Neural progenitor cell (in vitro differentiated cells): ENCODE measurements around the gene TRPM3. TPM values are rescaled to one million over a fixed set of nuclear protein-coding genes. Genes with fewer than 3 reads are reported as not detected.

ENCODE experiments used
- DNase-seq: peaks from one replicate; pipeline ENCODE4 v3.0.0-alpha.2; 2016; ENCODE audit warnings: low spot score
- H2AFZ ChIP-seq: fragments of 200-600 bp; sonication (generic); replicated peaks from 2 replicates; pipeline ENCODE4 v1.6.1; 2016; ENCODE audit warnings: antibody characterized with exemption
- H3F3A ChIP-seq: fragments of 200-600 bp; sonication (generic); 2 replicates; pipeline ENCODE4 v1.6.1; 2016; ENCODE audit warnings: antibody characterized with exemption, low read depth
- H3K27ac ChIP-seq: fragments of 200-600 bp; sonication (generic); 2 replicates; pipeline ENCODE4 v1.5.1; 2016; ENCODE audit warnings: mild to moderate bottlenecking
- H3K27me3 ChIP-seq: fragments of 200-600 bp; sonication (generic); 2 replicates; pipeline ENCODE4 v1.6.1; 2016; ENCODE audit warnings: mild to moderate bottlenecking, moderate library complexity
- H3K36me3 ChIP-seq: fragments of 200-600 bp; sonication (generic); 2 replicates; pipeline ENCODE4 v1.5.1; 2016
- H3K4me1 ChIP-seq: fragments of 200-600 bp; sonication (generic); 2 replicates; pipeline ENCODE4 v1.6.1; 2016; ENCODE audit warnings: mixed run types
- H3K4me2 ChIP-seq: fragments of 200-600 bp; sonication (generic); 2 replicates; pipeline ENCODE4 v1.6.1; 2016
- H3K4me3 ChIP-seq: fragments of 200-600 bp; sonication (generic); 2 replicates; pipeline ENCODE4 v1.5.1; 2016
- H3K79me2 ChIP-seq: fragments of 200-600 bp; sonication (generic); 2 replicates; pipeline ENCODE4 v1.6.1; 2016; ENCODE audit warnings: low read depth
- H3K9ac ChIP-seq: fragments of 200-600 bp; sonication (generic); 2 replicates; pipeline ENCODE4 v1.6.1; 2016
- H3K9me3 ChIP-seq: fragments of 200-600 bp; sonication (generic); 2 replicates; pipeline ENCODE4 v1.5.1; 2016; ENCODE audit warnings: low read depth
- H4K20me1 ChIP-seq: fragments of 200-600 bp; sonication (generic); 2 replicates; pipeline ENCODE4 v1.6.1; 2016; ENCODE audit warnings: low read depth
- H3K27ac Mint-ChIP-seq: 3 replicates; pipeline ENCODE4 v1.8.0; 2021; ENCODE audit warnings: mixed read lengths
- H3K27me3 Mint-ChIP-seq: 2 replicates; pipeline ENCODE4 v1.8.0; 2022; ENCODE audit warnings: low read depth, mild to moderate bottlenecking, inconsistent platforms, moderate library complexity, mixed read lengths; ENCODE audit not compliant: insufficient read depth
- H3K36me3 Mint-ChIP-seq: 3 replicates; pipeline ENCODE4 v1.8.0; 2021; ENCODE audit warnings: mixed read lengths
- H3K4me1 Mint-ChIP-seq: 3 replicates; pipeline ENCODE4 v1.8.0; 2021; ENCODE audit warnings: mixed read lengths
- H3K4me3 Mint-ChIP-seq: 3 replicates; pipeline ENCODE4 v1.8.0; 2021; ENCODE audit warnings: mild to moderate bottlenecking, moderate library complexity, mixed read lengths
- H3K9me3 Mint-ChIP-seq: 3 replicates; pipeline ENCODE4 v1.8.0; 2020; ENCODE audit warnings: mixed read lengths
- EZH2 ChIP-seq: fragments of 200-600 bp; sonication (generic); IDR thresholded peaks from 2 replicates; pipeline ENCODE4 v1.6.1; 2017; ENCODE audit warnings: antibody characterized with exemption, mild to moderate bottlenecking, moderate library complexity
- EZH2phosphoT487 ChIP-seq: fragments of 200-600 bp; sonication (generic); IDR thresholded peaks from 2 replicates; pipeline ENCODE4 v1.6.1; 2017; ENCODE audit warnings: antibody characterized with exemption
- total RNA-seq: library from RNA; depleted of rRNA; stranded (reverse); fragments of >200 nt; gene quantifications from 2 replicates; pipeline ENCODE4 v1.2.3, GENCODE V29; 2015; ENCODE audit warnings: low replicate concordance
- TF ChIP-seq, protein P1 (sequence below): fragments of 200-600 bp; sonication (generic); IDR thresholded peaks from 2 replicates; pipeline ENCODE4 v1.5.1; 2017; ENCODE audit warnings: antibody characterized with exemption, mild to moderate bottlenecking

The TRPM3 gene
- total RNA-seq, 1 donor from 2014 or later, result 37.2 TPM

DNA sequence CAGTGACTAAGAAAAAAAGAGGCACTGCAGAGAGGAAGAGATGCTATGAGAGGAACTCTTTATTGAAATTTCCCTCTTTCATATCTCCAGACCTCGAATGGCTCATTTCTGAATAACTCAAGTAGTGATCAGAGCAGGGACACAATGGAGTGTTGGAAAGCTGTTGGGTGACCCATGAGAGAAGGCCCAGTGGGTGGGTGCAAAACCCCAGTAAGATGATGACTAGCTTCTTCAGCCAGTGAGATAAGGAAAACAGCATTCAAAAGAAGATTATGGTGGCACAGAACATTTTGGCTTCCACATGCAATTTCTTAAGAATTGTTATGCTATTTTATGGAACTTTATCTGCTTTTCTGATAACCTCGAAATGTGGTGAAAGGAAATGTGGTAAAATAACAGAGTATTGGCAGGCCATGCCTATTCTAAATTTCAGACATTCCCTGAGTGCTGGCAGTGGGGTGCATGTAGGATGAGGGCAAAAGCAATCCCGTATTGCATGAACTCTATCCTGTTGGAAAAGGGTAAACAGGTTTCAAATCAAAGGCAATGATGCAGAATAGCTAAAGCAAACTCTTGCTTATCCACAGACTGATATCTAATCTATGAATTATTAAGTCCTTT, 579.0 kb downstream of the TRPM3 start:
- Mint-ChIP-seq H3K9me3 (no peaks in the 10 kb centered on the region), H3K27ac (no peak overlapping the region), H3K4me1 (peaks cover 8% of the 10 kb centered on the region), H3K27me3 (no peaks in the 10 kb centered on the region), H3K36me3 (peaks cover 2% of the 10 kb centered on the region), H3K4me3 (no peak overlapping the region)
- no peak overlapping the region for H3K9ac ChIP-seq
- no peak overlapping the region for H3K4me2 ChIP-seq
- H3K36me3 ChIP-seq, result no peaks in the 10 kb centered on the region
- no peaks in the 10 kb centered on the region for H3K9me3 ChIP-seq
- H3K4me3 ChIP-seq, result no peak overlapping the region
- H4K20me1 ChIP-seq, result no peaks in the 10 kb centered on the region
- no peaks in the 10 kb centered on the region for H3K27me3 ChIP-seq
- peaks cover 8% of the 10 kb centered on the region for H3K4me1 ChIP-seq
- H3K79me2 ChIP-seq, result no peaks in the 10 kb centered on the region
- DNase-seq, result no peak
- no peak overlapping the region for H2AFZ ChIP-seq
- no peak overlapping the region for H3K27ac ChIP-seq
- TF ChIP-seq, protein P1, sequence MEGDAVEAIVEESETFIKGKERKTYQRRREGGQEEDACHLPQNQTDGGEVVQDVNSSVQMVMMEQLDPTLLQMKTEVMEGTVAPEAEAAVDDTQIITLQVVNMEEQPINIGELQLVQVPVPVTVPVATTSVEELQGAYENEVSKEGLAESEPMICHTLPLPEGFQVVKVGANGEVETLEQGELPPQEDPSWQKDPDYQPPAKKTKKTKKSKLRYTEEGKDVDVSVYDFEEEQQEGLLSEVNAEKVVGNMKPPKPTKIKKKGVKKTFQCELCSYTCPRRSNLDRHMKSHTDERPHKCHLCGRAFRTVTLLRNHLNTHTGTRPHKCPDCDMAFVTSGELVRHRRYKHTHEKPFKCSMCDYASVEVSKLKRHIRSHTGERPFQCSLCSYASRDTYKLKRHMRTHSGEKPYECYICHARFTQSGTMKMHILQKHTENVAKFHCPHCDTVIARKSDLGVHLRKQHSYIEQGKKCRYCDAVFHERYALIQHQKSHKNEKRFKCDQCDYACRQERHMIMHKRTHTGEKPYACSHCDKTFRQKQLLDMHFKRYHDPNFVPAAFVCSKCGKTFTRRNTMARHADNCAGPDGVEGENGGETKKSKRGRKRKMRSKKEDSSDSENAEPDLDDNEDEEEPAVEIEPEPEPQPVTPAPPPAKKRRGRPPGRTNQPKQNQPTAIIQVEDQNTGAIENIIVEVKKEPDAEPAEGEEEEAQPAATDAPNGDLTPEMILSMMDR, result no peak
- TF ChIP-seq EZH2, result no peak
- TF ChIP-seq EZH2phosphoT487, result no peak
- H3F3A ChIP-seq, result no peaks in the 10 kb centered on the region

DNA sequence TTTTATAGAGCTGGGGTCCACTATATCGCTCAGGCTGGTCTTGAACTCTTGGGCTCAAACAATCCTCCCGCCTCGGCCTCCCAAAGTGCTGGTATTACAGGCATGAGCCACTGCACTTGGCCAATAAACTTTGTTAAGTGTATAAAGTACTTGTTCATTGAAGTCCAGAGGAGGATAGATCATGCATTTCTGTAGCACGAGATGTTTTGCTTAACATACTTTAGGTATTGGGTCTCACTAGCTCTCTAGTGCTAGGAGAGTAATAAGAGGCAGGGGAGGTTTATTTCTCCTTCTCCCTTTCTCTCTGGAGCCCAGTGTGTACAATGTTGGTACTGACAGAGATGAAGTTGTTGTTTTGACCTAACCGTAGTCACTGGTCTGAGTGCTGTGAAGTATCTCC, 581.4 kb downstream of the TRPM3 start:
- no peaks in the 10 kb centered on the region for H3K27me3 Mint-ChIP-seq
- H3K9me3 Mint-ChIP-seq, result no peaks in the 10 kb centered on the region
- no peak overlapping the region for H3K9ac ChIP-seq
- no peaks in the 10 kb centered on the region for H3K36me3 ChIP-seq
- H3K4me1 ChIP-seq, result peaks cover 4% of the 10 kb centered on the region
- H3K27me3 ChIP-seq, result no peaks in the 10 kb centered on the region
- no peak overlapping the region for H3K27ac Mint-ChIP-seq
- no peaks in the 10 kb centered on the region for H3F3A ChIP-seq
- no peak overlapping the region for H3K4me3 ChIP-seq
- no peak for DNase-seq
- no peak overlapping the region for H3K4me3 Mint-ChIP-seq
- peaks cover 7% of the 10 kb centered on the region for H3K36me3 Mint-ChIP-seq
- no peak overlapping the region for H3K27ac ChIP-seq
- TF ChIP-seq, protein P1, result no peak
- TF ChIP-seq EZH2 (no peak), EZH2phosphoT487 (no peak)
- H4K20me1 ChIP-seq, result no peaks in the 10 kb centered on the region
- peaks cover 8% of the 10 kb centered on the region for H3K4me1 Mint-ChIP-seq
- no peaks in the 10 kb centered on the region for H3K79me2 ChIP-seq
- no peak overlapping the region for H3K4me2 ChIP-seq
- no peak overlapping the region for H2AFZ ChIP-seq
- H3K9me3 ChIP-seq, result no peaks in the 10 kb centered on the region

DNA sequence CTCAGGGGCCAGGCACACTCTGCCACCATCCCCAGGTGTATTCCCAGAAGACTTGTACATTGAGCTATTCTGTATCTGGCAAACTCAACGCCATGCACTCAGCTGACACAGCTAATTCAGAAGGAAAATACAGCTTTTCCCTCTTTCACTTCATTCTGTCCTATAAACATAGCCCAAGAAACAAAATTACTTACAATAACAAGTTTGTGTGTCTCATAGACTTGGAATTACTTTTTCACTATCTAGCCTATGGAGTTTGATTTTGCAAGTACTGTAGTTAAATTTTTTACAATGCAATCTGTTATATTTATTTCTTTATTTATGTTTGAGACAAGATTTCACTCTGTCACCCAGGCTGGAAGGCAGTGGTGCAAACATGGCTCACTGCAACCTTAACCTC, 581.9 kb downstream of the TRPM3 start:
- Histone ChIP-seq H3F3A (no peaks in the 10 kb centered on the region), H3K9me3 (no peaks in the 10 kb centered on the region), H3K4me1 (peaks cover 4% of the 10 kb centered on the region), H3K4me2 (no peak overlapping the region), H4K20me1 (no peaks in the 10 kb centered on the region), H3K9ac (no peak overlapping the region), H3K27ac (no peak overlapping the region), H3K36me3 (no peaks in the 10 kb centered on the region), H3K79me2 (no peaks in the 10 kb centered on the region), H3K4me3 (no peak overlapping the region), H3K27me3 (no peaks in the 10 kb centered on the region), H2AFZ (no peak overlapping the region)
- Mint-ChIP-seq H3K27ac (peak overlapping the region; percentile 8), H3K36me3 (peaks cover 7% of the 10 kb centered on the region), H3K4me1 (peaks cover 8% of the 10 kb centered on the region), H3K27me3 (no peaks in the 10 kb centered on the region), H3K4me3 (no peak overlapping the region), H3K9me3 (no peaks in the 10 kb centered on the region)
- no peak for DNase-seq
- TF ChIP-seq EZH2, result no peak
- TF ChIP-seq, protein P1, result no peak
- TF ChIP-seq EZH2phosphoT487, result no peak
